ENCODE data around the gene TCAP.

DNA sequence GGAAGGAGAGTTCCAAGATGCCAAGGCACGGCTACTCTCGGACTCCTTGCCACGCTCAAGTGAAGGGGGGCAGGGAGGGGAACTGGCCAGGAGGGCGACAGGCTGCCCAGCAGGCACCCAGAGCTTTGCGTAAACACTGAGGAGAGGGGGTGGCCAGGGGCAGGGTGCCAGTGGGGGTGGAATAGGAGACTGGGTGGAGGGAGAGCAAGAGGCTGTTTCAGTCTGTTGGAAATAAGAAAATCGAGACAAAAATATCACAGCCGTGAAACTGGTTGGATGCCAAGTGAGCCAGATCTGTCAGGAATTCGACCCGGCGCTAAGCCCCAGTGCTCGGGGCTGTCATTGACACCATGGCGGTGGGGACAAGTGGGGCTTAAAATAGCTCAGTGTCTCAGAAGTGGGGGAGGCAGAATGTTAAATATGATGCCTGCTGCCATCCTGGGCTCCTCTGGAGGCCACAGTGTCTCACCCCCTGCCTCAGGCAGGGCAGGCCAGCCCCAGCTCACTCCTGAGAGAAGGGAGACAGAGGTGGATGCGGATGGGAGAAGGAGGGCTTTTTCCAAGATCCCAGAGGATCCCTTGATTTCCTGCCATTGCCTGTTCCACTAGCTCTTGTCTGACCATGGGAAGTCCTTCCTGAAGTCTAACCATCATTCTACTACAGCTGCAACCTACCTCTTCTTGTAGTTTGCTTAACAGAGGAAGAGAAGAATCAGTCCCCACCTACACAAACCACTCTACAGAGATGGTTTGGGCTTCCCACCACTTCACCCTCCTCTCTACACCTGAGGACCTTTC, 12.6 kb downstream of the TCAP start:
- TF ChIP-seq, protein P1, sequence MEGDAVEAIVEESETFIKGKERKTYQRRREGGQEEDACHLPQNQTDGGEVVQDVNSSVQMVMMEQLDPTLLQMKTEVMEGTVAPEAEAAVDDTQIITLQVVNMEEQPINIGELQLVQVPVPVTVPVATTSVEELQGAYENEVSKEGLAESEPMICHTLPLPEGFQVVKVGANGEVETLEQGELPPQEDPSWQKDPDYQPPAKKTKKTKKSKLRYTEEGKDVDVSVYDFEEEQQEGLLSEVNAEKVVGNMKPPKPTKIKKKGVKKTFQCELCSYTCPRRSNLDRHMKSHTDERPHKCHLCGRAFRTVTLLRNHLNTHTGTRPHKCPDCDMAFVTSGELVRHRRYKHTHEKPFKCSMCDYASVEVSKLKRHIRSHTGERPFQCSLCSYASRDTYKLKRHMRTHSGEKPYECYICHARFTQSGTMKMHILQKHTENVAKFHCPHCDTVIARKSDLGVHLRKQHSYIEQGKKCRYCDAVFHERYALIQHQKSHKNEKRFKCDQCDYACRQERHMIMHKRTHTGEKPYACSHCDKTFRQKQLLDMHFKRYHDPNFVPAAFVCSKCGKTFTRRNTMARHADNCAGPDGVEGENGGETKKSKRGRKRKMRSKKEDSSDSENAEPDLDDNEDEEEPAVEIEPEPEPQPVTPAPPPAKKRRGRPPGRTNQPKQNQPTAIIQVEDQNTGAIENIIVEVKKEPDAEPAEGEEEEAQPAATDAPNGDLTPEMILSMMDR (conservative IDR thresholded peaks at IDR 0.05 in 1 of 2, IDR thresholded peaks at IDR 0.05 in 1 of 2; ENCODE audit: low read depth in 1 of 2, low read length in 2 of 2), result no peak
- no peak for TF ChIP-seq EZH2 (IDR thresholded peaks at IDR 0.05; ENCODE audit: low read length, missing control alignments)

Data from fibroblast of lung (primary cell).